H1 (cell line): ENCODE results near the gene AHNAK2. TPM values are rescaled to one million over a fixed set of nuclear protein-coding genes. Genes with fewer than 3 reads are reported as not detected.

Source experiments
- polyA plus RNA-seq, 7 experiments: library from polyadenylated mRNA; depleted of rRNA in 3 of 7; stranded (reverse) in 5 of 7; unstranded in 2 of 7; fragments of >200 nt in 5 of 7; fragments of 200-250 nt in 2 of 7; gene quantifications; 1 replicate in 5 of 7; 2 replicates in 1 of 7; 4 replicates in 1 of 7; pipeline versions ENCODE4 v1.2.1 to v1.2.3, GENCODE V29; 2011 to 2013; ENCODE audit warnings: missing spikeins in 2 of 7, mixed read lengths in 2 of 7
- total RNA-seq: library from RNA; stranded (reverse); fragmentation: NEBNext Ultra II Directional; extraction: Animal tissue kit (Norgen Biotek cat#: 25700); gene quantifications from 2 replicates; pipeline ENCODE4 v1.2.1, GENCODE V29; 2021
- TF ChIP-seq, protein P1 (sequence below): IDR thresholded peaks from 2 replicates; pipeline ENCODE4 v1.6.1; 2011; ENCODE audit warnings: low read length, improper control_type of control experiment

Gene AHNAK2
- total and polyA plus RNA-seq, 2 of the 8 experiments (the other 6 are each of a cell fraction or from before 2014, with no cell fraction given): 0.95 to 2.0 TPM

DNA sequence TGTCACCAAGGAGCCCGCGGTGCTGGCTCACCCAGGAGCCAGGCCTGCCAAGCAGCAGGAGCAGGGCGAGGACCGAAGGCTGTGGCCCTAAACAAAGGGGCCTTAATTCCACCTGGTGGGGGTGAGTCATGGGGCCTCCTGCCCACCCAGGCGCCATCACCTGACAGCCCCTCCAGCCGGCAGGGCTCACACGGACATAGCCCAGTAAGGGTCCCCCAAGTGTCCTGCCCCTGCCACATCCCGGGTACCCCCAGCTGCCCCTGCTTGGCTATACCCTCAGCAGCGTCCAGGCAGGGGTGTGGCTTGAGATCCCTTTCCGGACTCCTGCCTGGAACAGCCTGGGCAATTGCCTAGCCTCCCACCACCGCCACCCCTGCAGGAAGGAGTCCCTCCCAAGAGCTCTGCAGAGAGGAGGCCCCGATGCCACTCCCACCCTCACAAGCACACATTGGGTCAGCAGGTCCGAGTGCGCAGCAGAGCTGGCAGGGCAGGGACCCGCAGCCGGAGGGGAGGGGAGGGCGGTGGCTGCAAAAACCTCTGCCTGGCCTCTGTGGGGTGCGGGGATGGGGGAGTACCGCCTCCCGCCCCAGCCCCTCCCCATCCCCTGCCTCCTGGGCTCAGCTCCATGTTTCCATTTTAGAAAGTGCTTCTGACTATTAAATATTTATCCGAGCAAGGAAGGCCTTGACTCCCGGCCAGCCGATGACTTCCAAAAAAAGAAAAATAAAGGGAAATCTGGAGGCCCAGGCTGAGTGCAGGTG is 4.6 kb downstream of the AHNAK2 start (continued):
- TF ChIP-seq, protein P1, sequence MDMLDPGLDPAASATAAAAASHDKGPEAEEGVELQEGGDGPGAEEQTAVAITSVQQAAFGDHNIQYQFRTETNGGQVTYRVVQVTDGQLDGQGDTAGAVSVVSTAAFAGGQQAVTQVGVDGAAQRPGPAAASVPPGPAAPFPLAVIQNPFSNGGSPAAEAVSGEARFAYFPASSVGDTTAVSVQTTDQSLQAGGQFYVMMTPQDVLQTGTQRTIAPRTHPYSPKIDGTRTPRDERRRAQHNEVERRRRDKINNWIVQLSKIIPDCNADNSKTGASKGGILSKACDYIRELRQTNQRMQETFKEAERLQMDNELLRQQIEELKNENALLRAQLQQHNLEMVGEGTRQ: no peak
- TF ChIP-seq, all 59 proteins: peak for 0
